Calu3 (cell line): Measurements from ENCODE around the gene KIF4A. TPM values are rescaled to one million over a fixed set of nuclear protein-coding genes. Genes with fewer than 3 reads are reported as not detected.
"Not testable (repeated sequence)": the region's sequence is repeated elsewhere in the genome, so short reads cannot be mapped to it uniquely, and the experiment has no call there.

Experiments used
- Bru-seq: library from RNA; stranded (reverse); fragments of 400-500 nt; gene quantifications from one replicate; lab custom pipeline; 2021; lab: Mats Ljungman, UMichigan
- BruChase-seq, 2 experiments: library from RNA; stranded (reverse); fragments of 400-500 nt; gene quantifications; one replicate each; lab custom pipeline; 2021; lab: Mats Ljungman, UMichigan
- BruUV-seq: library from RNA; stranded (reverse); fragments of 400-500 nt; replicated peaks from 2 replicates; lab custom pipeline; 2021; lab: Mats Ljungman, UMichigan
- CTCF ChIA-PET: fragments of 300-600 bp; sonication (Branson Sonifier 250); formaldehyde crosslinking; loops from one replicate; lab custom pipeline; 2022; ENCODE audit warnings: antibody characterized with exemption; lab: Charles Lee
- DNase-seq: peaks from one replicate; pipeline ENCODE4 v3.0.0; 2022
- H3K27ac Mint-ChIP-seq: one replicate; pipeline ENCODE4 v1.8.0; 2022; ENCODE audit warnings: mixed read lengths; ENCODE audit not compliant: unreplicated experiment
- H3K27me3 Mint-ChIP-seq: one replicate; pipeline ENCODE4 v1.8.0; 2022; ENCODE audit warnings: mixed read lengths; ENCODE audit not compliant: unreplicated experiment
- H3K36me3 Mint-ChIP-seq: one replicate; pipeline ENCODE4 v1.8.0; 2022; ENCODE audit warnings: mild to moderate bottlenecking, moderate library complexity, mixed read lengths; ENCODE audit not compliant: insufficient read depth, unreplicated experiment
- H3K4me1 Mint-ChIP-seq: one replicate; pipeline ENCODE4 v1.8.0; 2022; ENCODE audit warnings: mild to moderate bottlenecking, low read depth, mixed read lengths; ENCODE audit not compliant: unreplicated experiment
- H3K4me3 Mint-ChIP-seq: one replicate; pipeline ENCODE4 v1.8.0; 2022; ENCODE audit warnings: mild to moderate bottlenecking, low read depth, moderate library complexity, mixed read lengths; ENCODE audit not compliant: unreplicated experiment
- H3K9me3 Mint-ChIP-seq: one replicate; pipeline ENCODE4 v1.8.0; 2022; ENCODE audit warnings: low read depth, mixed read lengths; ENCODE audit not compliant: unreplicated experiment
- CTCF ChIP-seq: fragments of 200-600 bp; IDR thresholded peaks from one replicate; pipeline ENCODE4 v1.8.0; 2022; ENCODE audit warnings: antibody characterized with exemption; ENCODE audit not compliant: unreplicated experiment
- intact Hi-C: fragments of 100-400 bp; cut with micrococcal nuclease; formaldehyde crosslinking; loops from one replicate; pipeline ENCODE4 v1.10.0; 2022; ENCODE audit not compliant: unreplicated experiment
- long read RNA-seq: library from polyadenylated mRNA; stranded (forward); transcript quantifications from one replicate; pipeline ENCODE4 v2.0.0, GENCODE V29; 2022
- total RNA-seq: library from RNA; stranded (reverse); gene quantifications from 2 replicates; pipeline ENCODE4 v1.2.3, GENCODE V29; 2022

KIF4A gene
- 25.9 and 30.9 TPM in 2 replicates for total RNA-seq
- Bru-seq, nascent RNA: percentile 73 among the genes with signal in this experiment
- percentile 68 among the genes with signal in this experiment for BruChase-seq, experiment 1, labeled RNA remaining after a 6-hour chase
- BruChase-seq, experiment 2, labeled RNA remaining after a 2-hour chase: percentile 63 among the genes with signal in this experiment
- long read RNA-seq, full-length matches to known transcripts: 6 of 16 reads
- long read RNA-seq, partial matches to known transcripts: 7 of 16 reads
- long read RNA-seq, other reads (novel, unspliced or antisense): 3 of 16 reads

- CTCF ChIA-PET: no interaction called here
- Mint-ChIP-seq H3K9me3 (no peaks in the 10 kb centered on the region), H3K27me3 (no peaks in the 10 kb centered on the region), H3K4me1 (no peaks in the 10 kb centered on the region), H3K36me3 (peaks cover 22% of the 10 kb centered on the region), H3K4me3 (peak within 1 kb of the TSS; percentile 82), H3K27ac (peak within 1 kb of the TSS; percentile 34)
- peak; percentile 76 for DNase-seq
- TF ChIP-seq CTCF: no peak
- intact Hi-C loops: no loop called here
- BruUV-seq: TSS peak; percentile 48
Measured at GRCh38 chrX:70289793-70290770, at the start of gene KIF4A, which contains the start of gene PDZD11. Gene KIF4A, plus strand, starts transcription at chrX:70290104. Its CDS starts 355 bp downstream, at chrX:70290459. Gene PDZD11, minus strand, starts transcription at chrX:70289927. Its CDS starts 586 bp downstream, at chrX:70289341.

GRCh38 chrX:70240751-70241150 lies 49.2 kb upstream of the KIF4A start:
- Mint-ChIP-seq H3K4me1 (no peaks in the 10 kb centered on the region), H3K27me3 (peaks cover 13% of the 10 kb centered on the region), H3K4me3 (no peak overlapping the region), H3K27ac (no peak overlapping the region), H3K9me3 (no peaks in the 10 kb centered on the region), H3K36me3 (no peaks in the 10 kb centered on the region)
- TF ChIP-seq CTCF: no peak
- no TSS peak for BruUV-seq
- CTCF ChIA-PET: no interaction called here
- no peak for DNase-seq
- intact Hi-C loops: no loop called here

GRCh38 chrX:70241501-70241900 lies 48.4 kb upstream of the KIF4A start:
- Mint-ChIP-seq H3K4me3 (no peak overlapping the region), H3K9me3 (no peaks in the 10 kb centered on the region), H3K27ac (no peak overlapping the region), H3K27me3 (peaks cover 5% of the 10 kb centered on the region), H3K36me3 (no peaks in the 10 kb centered on the region), H3K4me1 (no peaks in the 10 kb centered on the region)
- no peak for DNase-seq
- TF ChIP-seq CTCF: no peak
- BruUV-seq: no TSS peak
- CTCF ChIA-PET: interaction anchor here (0.6 kb wide), 1 partner anchor 564 kb away, joined by 4 read pairs; no protein-coding TSS in a partner anchor
- intact Hi-C loops: no loop called here

GRCh38 chrX:70243601-70244000 lies 46.3 kb upstream of the KIF4A start:
- H3K9me3 Mint-ChIP-seq, intact Hi-C loops, H3K36me3 Mint-ChIP-seq, BruUV-seq, H3K27me3 Mint-ChIP-seq, H3K4me3 Mint-ChIP-seq, H3K27ac Mint-ChIP-seq, H3K4me1 Mint-ChIP-seq, CTCF ChIA-PET: not testable (repeated sequence)
- DNase-seq: peak; percentile 3
